Endodermal cell (in vitro differentiated cells): ENCODE data around the gene KLF16. TPM values are rescaled to one million over a fixed set of nuclear protein-coding genes. Genes with fewer than 3 reads are reported as not detected.

Experiments
- DNase-seq: peaks from one replicate; pipeline ENCODE4 v3.0.0-alpha.2; 2017
- H3K27ac ChIP-seq: 2 replicates; pipeline ENCODE4 v1.5.1; 2013; ENCODE audit warnings: mild to moderate bottlenecking, low read depth, low read length, moderate library complexity
- H3K27me3 ChIP-seq: 2 replicates; pipeline ENCODE4 v1.6.1; 2013; ENCODE audit warnings: mild to moderate bottlenecking, low read length, moderate library complexity; ENCODE audit not compliant: insufficient read depth, control insufficient read depth, poor library complexity, severe bottlenecking
- H3K36me3 ChIP-seq: 2 replicates; pipeline ENCODE4 v1.7.0; 2013; ENCODE audit warnings: mild to moderate bottlenecking, low read length, moderate library complexity; ENCODE audit not compliant: control insufficient read depth, insufficient read depth
- H3K4me1 ChIP-seq: one replicate; pipeline ENCODE4 v1.7.0; 2013; ENCODE audit warnings: low read length; ENCODE audit not compliant: control insufficient read depth, insufficient read depth
- H3K4me3 ChIP-seq: 2 replicates; pipeline ENCODE4 v1.5.1; 2013; ENCODE audit warnings: mild to moderate bottlenecking, low read length, moderate library complexity
- H3K9ac ChIP-seq: 2 replicates; pipeline ENCODE4 v1.6.1; 2013; ENCODE audit warnings: mild to moderate bottlenecking, low read length, moderate library complexity; ENCODE audit not compliant: poor library complexity, severe bottlenecking; ENCODE audit errors: extremely low read depth
- H3K9me3 ChIP-seq: 2 replicates; pipeline ENCODE4 v1.6.1; 2013; ENCODE audit warnings: mild to moderate bottlenecking, low read length, moderate library complexity; ENCODE audit not compliant: control insufficient read depth
- H3K27ac Mint-ChIP-seq: 2 replicates; pipeline ENCODE4 v1.8.0; 2020; ENCODE audit warnings: mixed read lengths
- H3K27me3 Mint-ChIP-seq: 2 replicates; pipeline ENCODE4 v1.8.0; 2021; ENCODE audit warnings: mild to moderate bottlenecking, mixed read lengths; ENCODE audit not compliant: insufficient read depth
- H3K36me3 Mint-ChIP-seq: 2 replicates; pipeline ENCODE4 v1.8.0; 2020; ENCODE audit warnings: low read depth, mixed read lengths
- H3K4me1 Mint-ChIP-seq: 2 replicates; pipeline ENCODE4 v1.8.0; 2020; ENCODE audit warnings: mixed read lengths
- H3K4me3 Mint-ChIP-seq: 2 replicates; pipeline ENCODE4 v1.8.0; 2020; ENCODE audit warnings: mild to moderate bottlenecking, moderate library complexity, mixed read lengths
- H3K9me3 Mint-ChIP-seq: 2 replicates; pipeline ENCODE4 v1.8.0; 2020; ENCODE audit warnings: mild to moderate bottlenecking, mixed read lengths
- CTCF ChIP-seq: fragments of 200-600 bp; sonication (generic); conservative IDR thresholded peaks from 2 replicates; pipeline ENCODE4 v1.5.0; 2021; ENCODE audit warnings: antibody characterized with exemption, mild to moderate bottlenecking
- WGBS, 2 experiments: methylation state at CpG; one replicate each; pipeline versions ENCODE4 v1.1.5 to v1.1.7; 2013; ENCODE audit warnings: missing lambda C conversion rate in 2 of 2, mixed read lengths in 1 of 2; ENCODE audit not compliant: insufficient coverage in 1 of 2, insufficient read length in 1 of 2; 5-methylcytosine and 5-hydroxymethylcytosine counted together
- total RNA-seq, 2 donors: library from RNA; stranded (reverse); fragmentation: NEBNext Ultra II Directional in 1 of 2; extraction: Animal tissue kit (Norgen Biotek cat#: 25700) in 1 of 2; gene quantifications; 2 replicates in 1 of 2; 3 replicates in 1 of 2; pipeline ENCODE4 v1.2.1, GENCODE V29; 2021

The KLF16 gene
- total RNA-seq, 2 donors from 2014 or later: 39.0 to 42.9 TPM

- no peaks in the 10 kb centered on the region for H3K36me3 ChIP-seq
- no peaks in the 10 kb centered on the region for H3K27me3 ChIP-seq
- peak overlapping the region; percentile 95 for H3K27ac Mint-ChIP-seq
- H3K4me1 Mint-ChIP-seq: peaks cover 22% of the 10 kb centered on the region
- peaks cover 16% of the 10 kb centered on the region for H3K4me1 ChIP-seq
- H3K9ac ChIP-seq: peak overlapping the region; percentile 84
- WGBS, 2 experiments: 37 to 41% methylated on average over 9 to 13 of the region's 16 CpGs
- peaks cover 3% of the 10 kb centered on the region for H3K27me3 Mint-ChIP-seq
- H3K36me3 Mint-ChIP-seq: peaks cover 2% of the 10 kb centered on the region
- no peak for DNase-seq
- no peaks in the 10 kb centered on the region for H3K9me3 Mint-ChIP-seq
- H3K4me3 Mint-ChIP-seq: peak overlapping the region; percentile 96
- no peak for TF ChIP-seq CTCF
- no peak overlapping the region for H3K27ac ChIP-seq
- H3K9me3 ChIP-seq: no peaks in the 10 kb centered on the region
- peak overlapping the region; percentile 96 for H3K4me3 ChIP-seq
Observed at GRCh38 chr19:1874554-1875185, 11.3 kb upstream of the KLF16 start.

DNA sequence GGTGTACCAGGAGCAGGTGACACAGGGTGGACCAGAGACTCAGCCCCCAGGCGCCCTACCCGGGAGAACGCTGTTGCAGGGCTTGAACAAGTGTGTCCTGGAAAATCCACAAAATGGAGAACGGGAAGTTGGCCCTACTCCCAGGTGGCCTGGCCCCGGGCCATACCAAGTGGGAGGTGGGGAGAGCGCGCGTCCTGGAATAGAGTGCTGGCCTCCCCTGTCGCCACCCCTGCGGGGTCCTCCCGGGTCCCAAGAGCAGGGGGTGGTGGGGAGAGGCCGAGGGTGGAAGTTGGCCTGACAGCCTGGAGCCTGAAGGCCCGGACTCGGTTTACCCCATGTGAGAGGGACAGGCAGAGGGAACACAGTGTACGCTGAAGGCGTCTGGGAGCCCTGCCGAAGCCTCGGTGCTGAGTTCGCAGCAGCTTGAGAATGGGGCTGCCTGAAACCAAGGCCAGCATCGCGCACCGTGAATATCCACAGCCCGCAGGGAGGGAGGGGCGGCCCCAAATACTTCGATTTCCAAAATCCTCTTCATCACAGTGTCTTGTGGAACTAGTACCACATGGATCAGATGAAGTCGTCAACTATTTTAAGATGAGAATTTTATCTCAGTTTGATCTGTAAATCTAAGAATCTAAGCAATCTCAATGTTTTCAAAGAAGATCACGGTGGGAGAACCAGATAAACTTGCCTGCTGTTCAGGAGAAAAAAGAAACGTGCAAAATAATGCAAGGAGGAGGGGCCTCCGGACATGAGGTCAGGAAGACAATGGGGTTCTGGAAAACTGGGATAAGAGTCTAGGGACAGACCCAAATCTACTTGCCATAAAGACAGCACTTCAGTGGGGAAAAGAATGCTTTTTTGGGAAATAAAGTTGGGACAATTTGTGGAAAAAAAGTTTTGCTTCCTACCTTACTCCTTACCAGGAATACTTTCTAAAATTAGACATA is 10.4 kb upstream of the KLF16 start:
- H3K36me3 ChIP-seq: no peaks in the 10 kb centered on the region
- no peaks in the 10 kb centered on the region for H3K9me3 ChIP-seq
- no peaks in the 10 kb centered on the region for H3K27me3 ChIP-seq
- 92 to 93% methylated on average over 22 to 29 of the region's 29 CpGs for WGBS, 2 experiments
- Mint-ChIP-seq H3K36me3 (peaks cover 2% of the 10 kb centered on the region), H3K4me1 (peaks cover 22% of the 10 kb centered on the region), H3K9me3 (no peaks in the 10 kb centered on the region), H3K27ac (peak overlapping the region; percentile 50), H3K27me3 (peaks cover 3% of the 10 kb centered on the region), H3K4me3 (peak overlapping the region; percentile 96)
- H3K4me3 ChIP-seq: peak overlapping the region; percentile 96
- no peak overlapping the region for H3K9ac ChIP-seq
- H3K27ac ChIP-seq: no peak overlapping the region
- TF ChIP-seq CTCF: no peak
- DNase-seq: no peak
- H3K4me1 ChIP-seq: peaks cover 16% of the 10 kb centered on the region

DNA sequence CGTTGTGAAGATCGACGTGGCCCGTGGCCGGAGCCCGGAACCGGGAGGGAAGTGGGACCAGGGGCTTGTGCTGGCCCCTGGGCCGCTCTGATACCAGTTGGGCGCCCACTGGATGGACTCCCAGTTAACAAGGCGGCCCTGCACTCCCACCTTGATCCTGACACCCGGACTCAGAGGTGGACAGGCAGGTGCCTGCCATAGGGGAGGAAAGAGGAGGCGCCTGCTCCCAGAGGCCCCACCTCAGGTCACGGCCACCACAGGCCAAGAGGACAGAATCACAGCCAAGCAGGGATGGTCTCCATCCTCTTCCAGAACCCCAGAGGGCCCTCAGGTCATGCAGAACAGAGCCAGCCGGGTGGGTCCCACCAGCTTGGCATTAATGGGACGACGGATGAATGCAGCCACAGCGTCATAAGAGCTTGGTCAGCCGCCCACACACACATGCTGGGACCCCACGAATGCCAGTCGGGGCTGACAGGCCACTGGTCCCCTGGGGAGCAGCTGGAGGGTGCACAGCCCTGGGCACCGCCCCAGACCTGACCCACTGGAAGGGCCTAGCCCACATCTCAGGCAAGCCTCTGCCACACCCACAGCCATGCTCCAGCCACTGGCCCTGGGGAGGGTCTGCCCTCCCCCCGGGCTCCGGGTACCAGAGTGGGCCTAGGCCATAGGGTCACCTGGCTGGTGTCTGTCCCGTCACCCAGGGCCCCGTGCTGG is 9.6 kb upstream of the KLF16 start:
- Histone ChIP-seq H3K9me3 (no peaks in the 10 kb centered on the region), H3K4me3 (no peak overlapping the region), H3K36me3 (no peaks in the 10 kb centered on the region), H3K27ac (no peak overlapping the region), H3K4me1 (peaks cover 16% of the 10 kb centered on the region), H3K27me3 (no peaks in the 10 kb centered on the region), H3K9ac (no peak overlapping the region)
- no peak for TF ChIP-seq CTCF
- Mint-ChIP-seq H3K4me1 (peaks cover 22% of the 10 kb centered on the region), H3K27ac (no peak overlapping the region), H3K9me3 (no peaks in the 10 kb centered on the region), H3K36me3 (peaks cover 2% of the 10 kb centered on the region), H3K4me3 (no peak overlapping the region), H3K27me3 (no peaks in the 10 kb centered on the region)
- 93 to 95% methylated on average over 13 to 25 of the region's 25 CpGs for whole genome bisulfite sequencing, 2 experiments
- no peak for DNase-seq
